GM10248 (cell line): ENCODE results near the gene TCHP.

Experiments used
- CTCF ChIA-PET: fragments of 300-600 bp; sonication (Branson Sonifier 250); formaldehyde crosslinking; extraction: SDS; loops from one replicate; lab custom pipeline; 2021; ENCODE audit warnings: antibody characterized with exemption; lab: Yijun Ruan, JAX
- POLR2A ChIA-PET: fragments of 350-650 bp; sonication (Branson Sonifier 250); formaldehyde crosslinking; extraction: SDS; loops from one replicate; lab custom pipeline; 2020; ENCODE audit warnings: antibody characterized with exemption; lab: Yijun Ruan, JAX
- DNase-seq: peaks from one replicate; pipeline ENCODE4 v3.0.0; 2012; ENCODE audit errors: extremely low spot score
- CTCF ChIP-seq: IDR thresholded peaks from 2 replicates; pipeline ENCODE4 v1.5.1; 2012; ENCODE audit warnings: mild to moderate bottlenecking, low read depth; ENCODE audit errors: extremely low read depth, missing control alignments, control extremely low read depth

Gene TCHP

DNA sequence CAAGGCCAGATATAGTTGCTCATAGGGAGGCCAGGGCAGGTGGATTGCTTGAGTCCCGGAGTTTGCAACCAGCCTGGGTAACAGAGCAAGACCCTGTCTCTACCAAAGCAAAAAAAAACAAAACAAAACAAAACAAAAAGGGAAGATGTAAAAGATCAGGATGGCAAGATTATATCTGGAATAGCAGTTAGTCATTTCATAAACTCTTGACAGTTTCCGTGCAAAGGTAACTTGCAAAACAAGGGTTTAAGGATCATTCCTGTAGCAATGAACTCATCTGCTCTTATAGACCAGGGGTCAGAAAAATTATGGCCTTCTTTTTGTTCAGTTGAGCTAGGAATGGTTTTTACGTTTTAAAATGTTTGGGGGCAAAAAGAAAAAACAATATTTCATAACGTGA is 66.5 kb downstream of the TCHP start:
- no peak for TF ChIP-seq CTCF
- ChIA-PET POLR2A (no interaction called here), CTCF (interaction anchor here (1.4 kb wide), 1 partner anchor 25 kb away, joined by 3 read pairs; no protein-coding TSS in a partner anchor)
- DNase-seq, result no peak

DNA sequence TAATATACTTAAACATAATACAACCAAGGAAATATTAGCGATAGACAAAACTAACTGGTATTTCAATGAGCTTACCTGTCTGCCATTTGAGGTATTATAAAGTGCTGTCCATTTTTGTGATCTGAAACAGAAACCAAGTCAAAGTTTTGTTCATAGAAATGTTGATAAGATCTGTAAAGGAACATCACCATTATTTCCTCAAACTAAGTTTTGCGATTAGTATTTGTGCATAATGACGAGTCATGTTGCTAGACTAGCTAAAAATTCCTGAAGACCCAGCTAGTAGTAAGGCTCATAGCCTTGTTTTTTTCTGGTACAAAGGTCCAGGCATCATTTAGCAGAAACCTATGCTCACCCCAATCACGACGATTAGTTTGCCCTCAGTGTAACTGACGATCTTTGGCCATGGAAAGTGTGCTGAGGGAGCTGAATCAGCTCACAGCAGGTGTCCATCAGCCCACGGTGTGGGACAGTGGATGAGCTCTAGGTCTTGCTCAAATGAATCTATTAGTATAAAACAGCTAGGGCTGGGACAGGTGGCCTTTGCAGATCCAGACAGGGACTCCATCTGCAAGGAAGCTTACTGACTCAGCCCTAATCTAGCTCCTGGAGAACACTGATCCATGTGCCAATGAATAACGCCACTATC is 67.4 kb downstream of the TCHP start:
- DNase-seq, result no peak
- TF ChIP-seq CTCF, result no peak
- CTCF ChIA-PET, result interaction anchor here (1.0 to 1.4 kb wide), 2 partner anchors 24 to 370 kb away, joined by 3 read pairs; no protein-coding TSS in a partner anchor
- POLR2A ChIA-PET, result interaction anchor here (0.6 kb wide), 1 partner anchor 464 kb away, joined by 4 read pairs; no protein-coding TSS in a partner anchor
